ENCODE results near the gene DTX1. TPM values are rescaled to one million over a fixed set of nuclear protein-coding genes. Genes with fewer than 3 reads are reported as not detected.

DTX1 gene
- total and polyA plus RNA-seq, 2 of the 8 experiments (the other 6 are each of a cell fraction or from before 2014, with no cell fraction given): 4.7 to 6.9 TPM

GRCh38 chr12:113087193-113087592, 30.7 kb downstream of the DTX1 start (continued):
- TF ChIP-seq, protein P1, sequence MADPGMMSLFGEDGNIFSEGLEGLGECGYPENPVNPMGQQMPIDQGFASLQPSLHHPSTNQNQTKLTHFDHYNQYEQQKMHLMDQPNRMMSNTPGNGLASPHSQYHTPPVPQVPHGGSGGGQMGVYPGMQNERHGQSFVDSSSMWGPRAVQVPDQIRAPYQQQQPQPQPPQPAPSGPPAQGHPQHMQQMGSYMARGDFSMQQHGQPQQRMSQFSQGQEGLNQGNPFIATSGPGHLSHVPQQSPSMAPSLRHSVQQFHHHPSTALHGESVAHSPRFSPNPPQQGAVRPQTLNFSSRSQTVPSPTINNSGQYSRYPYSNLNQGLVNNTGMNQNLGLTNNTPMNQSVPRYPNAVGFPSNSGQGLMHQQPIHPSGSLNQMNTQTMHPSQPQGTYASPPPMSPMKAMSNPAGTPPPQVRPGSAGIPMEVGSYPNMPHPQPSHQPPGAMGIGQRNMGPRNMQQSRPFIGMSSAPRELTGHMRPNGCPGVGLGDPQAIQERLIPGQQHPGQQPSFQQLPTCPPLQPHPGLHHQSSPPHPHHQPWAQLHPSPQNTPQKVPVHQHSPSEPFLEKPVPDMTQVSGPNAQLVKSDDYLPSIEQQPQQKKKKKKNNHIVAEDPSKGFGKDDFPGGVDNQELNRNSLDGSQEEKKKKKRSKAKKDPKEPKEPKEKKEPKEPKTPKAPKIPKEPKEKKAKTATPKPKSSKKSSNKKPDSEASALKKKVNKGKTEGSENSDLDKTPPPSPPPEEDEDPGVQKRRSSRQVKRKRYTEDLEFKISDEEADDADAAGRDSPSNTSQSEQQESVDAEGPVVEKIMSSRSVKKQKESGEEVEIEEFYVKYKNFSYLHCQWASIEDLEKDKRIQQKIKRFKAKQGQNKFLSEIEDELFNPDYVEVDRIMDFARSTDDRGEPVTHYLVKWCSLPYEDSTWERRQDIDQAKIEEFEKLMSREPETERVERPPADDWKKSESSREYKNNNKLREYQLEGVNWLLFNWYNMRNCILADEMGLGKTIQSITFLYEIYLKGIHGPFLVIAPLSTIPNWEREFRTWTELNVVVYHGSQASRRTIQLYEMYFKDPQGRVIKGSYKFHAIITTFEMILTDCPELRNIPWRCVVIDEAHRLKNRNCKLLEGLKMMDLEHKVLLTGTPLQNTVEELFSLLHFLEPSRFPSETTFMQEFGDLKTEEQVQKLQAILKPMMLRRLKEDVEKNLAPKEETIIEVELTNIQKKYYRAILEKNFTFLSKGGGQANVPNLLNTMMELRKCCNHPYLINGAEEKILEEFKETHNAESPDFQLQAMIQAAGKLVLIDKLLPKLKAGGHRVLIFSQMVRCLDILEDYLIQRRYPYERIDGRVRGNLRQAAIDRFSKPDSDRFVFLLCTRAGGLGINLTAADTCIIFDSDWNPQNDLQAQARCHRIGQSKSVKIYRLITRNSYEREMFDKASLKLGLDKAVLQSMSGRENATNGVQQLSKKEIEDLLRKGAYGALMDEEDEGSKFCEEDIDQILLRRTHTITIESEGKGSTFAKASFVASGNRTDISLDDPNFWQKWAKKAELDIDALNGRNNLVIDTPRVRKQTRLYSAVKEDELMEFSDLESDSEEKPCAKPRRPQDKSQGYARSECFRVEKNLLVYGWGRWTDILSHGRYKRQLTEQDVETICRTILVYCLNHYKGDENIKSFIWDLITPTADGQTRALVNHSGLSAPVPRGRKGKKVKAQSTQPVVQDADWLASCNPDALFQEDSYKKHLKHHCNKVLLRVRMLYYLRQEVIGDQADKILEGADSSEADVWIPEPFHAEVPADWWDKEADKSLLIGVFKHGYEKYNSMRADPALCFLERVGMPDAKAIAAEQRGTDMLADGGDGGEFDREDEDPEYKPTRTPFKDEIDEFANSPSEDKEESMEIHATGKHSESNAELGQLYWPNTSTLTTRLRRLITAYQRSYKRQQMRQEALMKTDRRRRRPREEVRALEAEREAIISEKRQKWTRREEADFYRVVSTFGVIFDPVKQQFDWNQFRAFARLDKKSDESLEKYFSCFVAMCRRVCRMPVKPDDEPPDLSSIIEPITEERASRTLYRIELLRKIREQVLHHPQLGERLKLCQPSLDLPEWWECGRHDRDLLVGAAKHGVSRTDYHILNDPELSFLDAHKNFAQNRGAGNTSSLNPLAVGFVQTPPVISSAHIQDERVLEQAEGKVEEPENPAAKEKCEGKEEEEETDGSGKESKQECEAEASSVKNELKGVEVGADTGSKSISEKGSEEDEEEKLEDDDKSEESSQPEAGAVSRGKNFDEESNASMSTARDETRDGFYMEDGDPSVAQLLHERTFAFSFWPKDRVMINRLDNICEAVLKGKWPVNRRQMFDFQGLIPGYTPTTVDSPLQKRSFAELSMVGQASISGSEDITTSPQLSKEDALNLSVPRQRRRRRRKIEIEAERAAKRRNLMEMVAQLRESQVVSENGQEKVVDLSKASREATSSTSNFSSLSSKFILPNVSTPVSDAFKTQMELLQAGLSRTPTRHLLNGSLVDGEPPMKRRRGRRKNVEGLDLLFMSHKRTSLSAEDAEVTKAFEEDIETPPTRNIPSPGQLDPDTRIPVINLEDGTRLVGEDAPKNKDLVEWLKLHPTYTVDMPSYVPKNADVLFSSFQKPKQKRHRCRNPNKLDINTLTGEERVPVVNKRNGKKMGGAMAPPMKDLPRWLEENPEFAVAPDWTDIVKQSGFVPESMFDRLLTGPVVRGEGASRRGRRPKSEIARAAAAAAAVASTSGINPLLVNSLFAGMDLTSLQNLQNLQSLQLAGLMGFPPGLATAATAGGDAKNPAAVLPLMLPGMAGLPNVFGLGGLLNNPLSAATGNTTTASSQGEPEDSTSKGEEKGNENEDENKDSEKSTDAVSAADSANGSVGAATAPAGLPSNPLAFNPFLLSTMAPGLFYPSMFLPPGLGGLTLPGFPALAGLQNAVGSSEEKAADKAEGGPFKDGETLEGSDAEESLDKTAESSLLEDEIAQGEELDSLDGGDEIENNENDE (IDR thresholded peaks at IDR 0.05; ENCODE audit: insufficient replicate concordance, low read length): no peak
- TF ChIP-seq SP4 (IDR thresholded peaks at IDR 0.05; ENCODE audit: low read length) (no peak), SAP30 (IDR thresholded peaks at IDR 0.05; ENCODE audit: insufficient read depth, insufficient replicate concordance, low read length) (no peak), CEBPB (IDR thresholded peaks at IDR 0.05; ENCODE audit: low read depth, low read length) (no peak), JUN (IDR thresholded peaks at IDR 0.05; ENCODE audit: low read depth, low read length) (no peak)
